Measurements from ENCODE around the gene C1orf35.

Gene C1orf35

DNA sequence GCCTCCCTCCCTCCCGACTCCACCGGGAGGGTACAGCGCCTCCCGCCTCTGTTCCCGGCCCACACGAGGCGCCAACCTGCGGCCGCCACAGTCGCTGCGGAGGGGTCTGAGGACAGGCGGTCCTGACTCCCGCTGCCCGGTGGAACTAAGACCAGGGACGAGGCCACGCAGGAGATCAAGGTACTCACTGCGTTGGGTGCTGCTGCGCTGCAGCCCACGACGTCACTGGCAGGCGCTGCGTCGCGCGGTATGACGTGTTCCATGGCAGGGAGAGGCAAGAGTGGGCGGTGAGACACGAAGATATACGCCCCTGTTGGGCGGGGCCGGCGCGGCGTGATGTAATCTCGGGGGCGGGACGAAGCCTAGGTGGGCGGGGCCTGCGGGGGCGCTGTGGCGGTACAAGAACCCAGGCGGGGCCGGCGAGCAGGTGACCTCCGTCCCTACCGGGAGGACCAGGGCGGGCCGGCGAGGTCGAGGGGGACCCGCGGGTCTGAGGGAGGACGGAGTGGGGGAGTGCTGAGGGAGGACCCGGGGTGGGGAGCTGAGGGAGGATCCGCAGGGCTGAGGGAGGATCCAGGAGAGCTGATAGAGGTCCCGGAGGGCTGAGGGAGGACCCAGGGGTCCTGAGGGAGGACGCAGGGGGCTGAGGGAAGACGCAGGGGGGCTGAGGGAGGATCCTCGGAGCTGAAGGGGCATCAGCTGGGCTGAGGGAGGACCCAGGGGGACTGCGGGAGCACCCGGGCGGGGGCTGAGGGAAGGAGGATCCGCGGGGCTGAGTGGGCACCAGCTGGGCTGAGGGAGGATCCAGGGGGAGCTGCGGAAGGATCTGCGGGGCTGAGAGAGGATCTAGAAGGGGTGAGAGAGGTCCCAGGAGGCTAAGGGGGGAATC is 6.2 kb upstream of the C1orf35 start, which contains the start of gene MRPL55:
Gene MRPL55 (minus strand): TSS at position 227 of the 889 bp plus-strand sequence. CDS start 1,039 bp downstream, outside the sequence.
- DNase-seq (ENCODE audit: low read depth): peak; percentile 99

DNA sequence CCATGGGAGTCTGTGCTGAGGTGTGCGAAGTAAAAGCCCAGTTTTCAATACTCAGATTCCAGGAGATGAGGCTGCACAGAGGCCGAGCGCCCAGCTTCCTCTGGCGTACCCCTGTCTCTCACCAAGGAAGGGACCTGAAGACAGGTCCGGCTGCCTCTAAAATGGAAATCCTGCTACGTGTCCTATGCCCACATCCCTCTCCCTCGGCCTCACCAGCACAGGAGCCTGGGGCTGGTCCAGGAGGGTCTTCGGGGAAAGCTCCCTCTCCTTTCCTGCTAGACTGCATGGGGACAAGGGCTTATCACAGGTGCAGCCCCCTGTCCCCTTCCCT is 5.6 kb upstream of the C1orf35 start:
- no peak for DNase-seq (ENCODE audit: low read depth)

DNA sequence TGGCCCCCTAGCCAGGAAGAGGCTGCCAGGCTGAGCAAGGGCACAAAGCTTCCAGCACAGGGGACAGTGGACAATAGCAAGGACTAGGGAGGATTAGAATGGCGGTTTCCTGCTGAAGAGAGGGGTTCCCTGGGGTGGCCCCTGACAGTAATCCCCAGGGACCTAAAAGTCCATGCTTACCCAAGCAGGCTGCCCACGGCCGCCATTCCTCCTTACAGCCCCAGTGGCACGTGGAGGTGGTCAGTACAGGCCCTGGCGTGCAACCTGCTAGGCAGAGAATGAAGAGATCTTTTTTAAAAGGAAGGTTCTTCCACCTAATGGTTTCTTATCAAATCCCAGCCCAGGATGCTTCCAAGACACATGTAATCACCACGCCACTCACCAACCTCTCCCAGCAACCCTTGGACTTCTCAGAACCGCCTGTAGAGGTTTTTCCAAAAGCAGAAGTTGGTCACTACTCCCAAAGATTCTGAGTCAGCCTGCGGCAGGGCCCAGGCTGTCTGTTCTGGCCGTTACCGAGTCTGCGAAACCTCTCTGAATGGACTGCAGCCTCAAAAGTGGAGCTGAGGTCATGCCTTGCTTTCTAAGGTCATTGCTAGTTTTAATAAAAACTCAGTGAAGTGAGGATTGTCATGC is 5.0 kb upstream of the C1orf35 start:
- no peak for DNase-seq (ENCODE audit: low read depth)

DNA sequence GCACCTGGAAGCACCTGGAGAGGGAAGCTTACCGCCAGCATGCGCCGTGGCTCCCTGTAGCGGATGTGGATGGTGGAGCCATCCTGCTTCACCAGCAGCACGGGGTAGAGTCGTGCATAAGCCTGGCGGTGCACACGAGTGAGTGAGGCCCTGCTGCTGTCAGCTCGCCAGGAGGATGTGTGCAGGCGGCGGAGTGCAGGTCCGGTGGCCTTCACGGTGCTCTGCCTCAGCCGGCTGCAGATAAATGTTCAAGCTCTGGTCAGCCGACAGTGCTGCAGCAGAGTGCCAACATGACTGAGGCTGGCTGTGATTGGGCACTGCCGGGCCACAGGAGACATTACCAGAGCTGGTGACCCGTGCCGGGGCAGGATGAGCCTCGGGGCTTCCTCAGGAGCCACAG is 4.5 kb upstream of the C1orf35 start:
- no peak for DNase-seq (ENCODE audit: low read depth)

DNA sequence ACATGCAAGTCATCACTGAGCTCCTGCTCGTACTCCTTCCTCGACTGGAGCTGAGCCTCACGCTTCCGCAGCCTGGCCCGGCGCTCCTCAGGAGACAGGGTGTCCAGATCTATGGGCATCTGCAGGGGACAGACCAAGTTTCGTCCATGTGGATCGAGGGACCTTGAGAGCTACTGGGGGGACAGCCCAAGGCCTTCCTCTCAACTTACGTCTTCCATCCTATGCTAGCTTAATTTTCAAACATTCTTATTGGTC is 3.6 kb upstream of the C1orf35 start:
- no peak for DNase-seq (ENCODE audit: low read depth)

DNA sequence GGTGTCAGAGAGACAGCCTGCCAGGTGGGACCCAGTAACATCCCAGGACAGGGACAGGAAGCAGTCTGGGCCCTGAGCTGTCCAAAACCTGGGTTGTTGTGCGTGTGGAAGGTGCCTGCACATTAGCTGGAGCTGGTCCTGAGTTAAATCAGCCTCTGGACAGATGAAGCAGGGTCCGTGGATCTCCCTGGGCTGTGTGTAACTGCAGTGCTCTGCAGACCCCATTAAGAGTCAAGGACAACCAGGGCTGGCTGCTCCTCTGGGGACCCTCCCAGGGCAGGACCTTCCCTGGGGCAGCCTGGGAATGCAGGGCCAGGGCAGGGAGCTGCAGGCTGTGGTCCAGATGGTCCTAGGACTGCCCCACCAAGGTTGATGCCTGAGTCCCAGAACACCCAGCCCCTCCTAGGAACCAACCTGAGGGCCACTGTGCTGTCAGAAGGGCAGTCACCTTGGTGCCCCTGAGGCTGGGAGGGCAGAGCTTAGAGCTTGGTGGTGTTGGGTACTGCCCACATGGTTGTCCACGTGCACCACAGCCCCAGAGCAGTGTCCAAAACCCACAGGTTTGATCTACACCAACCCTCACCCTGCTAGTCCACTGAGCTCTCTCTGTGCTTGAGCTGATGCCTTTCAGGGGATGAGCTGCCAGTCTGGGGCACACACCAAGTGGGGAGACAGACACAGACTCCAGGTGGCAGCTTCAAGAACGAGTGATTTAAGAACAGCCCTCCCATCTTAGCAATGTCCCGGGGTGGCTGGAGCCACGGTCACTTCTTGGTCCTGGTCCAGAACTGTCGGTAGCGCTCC is 3.1 kb upstream of the C1orf35 start:
- DNase-seq (ENCODE audit: low read depth): no peak

DNA sequence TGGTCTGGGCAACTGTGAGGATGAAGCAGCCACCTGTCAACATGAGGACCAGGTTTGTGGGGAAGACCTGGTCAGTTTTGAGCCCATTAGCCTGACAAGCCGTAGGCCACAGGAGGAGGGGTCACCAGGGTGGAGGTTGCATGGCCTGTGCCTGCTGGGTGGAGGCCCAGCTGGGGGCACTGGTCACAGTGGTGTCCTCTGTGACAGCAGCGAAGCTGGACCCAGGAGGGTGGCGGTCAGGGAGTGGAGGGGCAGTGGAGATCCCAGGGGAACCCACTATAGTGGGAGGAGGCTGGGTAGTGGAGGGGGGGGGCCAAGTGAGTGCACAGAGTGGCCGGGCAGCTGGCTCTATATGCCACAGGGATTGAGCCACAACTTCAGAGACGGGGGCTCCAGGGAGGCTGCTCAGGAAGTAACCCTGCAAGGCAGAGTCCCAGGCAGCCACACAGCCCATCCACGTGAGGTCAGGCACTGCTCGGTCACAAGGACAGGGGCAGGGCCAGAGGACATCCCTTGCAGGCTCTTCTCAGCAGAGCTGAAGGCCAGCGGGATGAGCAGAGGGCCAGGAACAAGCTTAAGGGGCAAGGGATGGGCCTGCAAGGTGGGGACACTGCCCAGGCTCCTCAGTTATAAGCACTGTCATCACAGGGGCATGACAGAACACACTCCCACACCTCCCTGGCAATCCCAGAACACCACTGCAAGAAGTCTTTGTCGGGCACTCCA is 2.3 kb upstream of the C1orf35 start:
- no peak for DNase-seq (ENCODE audit: low read depth)

DNA sequence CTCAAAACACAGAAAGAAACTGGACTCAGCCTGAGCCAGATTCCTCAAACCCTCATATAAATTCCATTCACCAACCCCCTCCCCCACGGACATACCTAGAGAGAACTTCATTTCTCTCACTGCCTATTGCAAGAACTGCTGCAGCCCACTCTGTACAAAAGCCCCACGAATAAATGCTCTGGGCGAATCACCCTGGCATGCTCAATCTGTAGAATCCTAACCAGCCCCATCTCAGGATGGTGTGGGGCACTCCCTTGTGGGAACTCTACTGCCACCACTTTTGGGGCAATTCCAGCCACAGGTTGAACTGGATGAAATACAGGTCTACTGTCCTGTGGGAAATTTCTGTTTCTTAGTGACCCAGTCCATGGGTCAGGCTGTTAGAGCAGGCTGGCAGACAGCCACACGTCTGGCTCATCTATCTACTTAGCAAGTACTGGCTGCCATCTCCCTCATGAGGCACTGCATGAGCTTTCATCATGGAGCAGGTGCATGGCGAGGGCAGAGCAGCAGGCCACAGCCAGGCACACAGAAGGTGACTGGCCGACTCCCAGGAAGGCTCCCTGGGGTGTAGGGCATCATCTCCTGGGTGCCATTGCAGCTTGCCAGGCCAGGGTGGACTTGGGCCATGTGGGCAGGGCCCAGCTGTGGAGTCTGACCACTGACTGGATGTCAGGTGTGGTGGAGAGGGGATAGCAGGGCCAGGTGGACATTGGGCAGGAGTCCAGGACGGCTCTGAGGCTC is 1.6 kb upstream of the C1orf35 start:
- DNase-seq (ENCODE audit: low read depth): no peak

DNA sequence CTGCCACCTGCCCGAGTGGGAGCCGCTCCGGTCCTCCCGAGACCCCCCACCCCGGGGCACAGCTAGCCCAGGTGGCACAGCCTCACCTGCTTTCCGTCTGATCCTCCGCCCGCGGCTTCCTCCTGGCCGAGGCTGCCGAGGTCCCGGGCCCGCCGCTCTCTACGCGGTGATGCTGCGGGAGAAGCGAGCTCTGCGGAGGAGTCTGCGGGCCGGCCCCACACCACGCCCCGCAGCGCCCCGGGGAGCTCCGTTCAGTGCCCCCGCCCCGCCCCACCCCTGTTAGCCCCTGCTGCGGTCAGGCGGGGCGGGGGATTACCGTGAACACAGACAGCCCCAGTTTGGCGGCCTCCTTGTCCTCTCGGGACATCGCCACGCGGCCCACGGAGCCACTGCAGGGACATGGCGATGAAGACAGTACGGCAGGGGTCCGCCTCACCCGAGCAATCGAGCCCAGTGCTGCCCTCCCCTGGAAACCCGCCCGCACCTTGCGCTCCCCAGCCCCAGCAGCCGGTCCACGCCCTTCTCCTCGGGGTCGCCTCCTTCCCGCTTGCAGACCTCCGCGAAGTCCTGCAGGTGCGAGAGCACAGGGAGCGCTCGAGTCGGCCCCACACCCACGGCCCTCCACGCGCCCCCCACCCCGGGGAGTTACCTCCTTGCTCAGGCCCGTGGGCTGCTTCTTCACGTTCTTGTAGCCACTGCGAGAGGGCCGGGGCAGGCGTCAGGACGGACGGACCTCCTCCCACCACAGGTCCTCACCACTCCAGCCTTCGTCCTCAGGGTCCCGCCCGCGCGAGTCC is 933 bp downstream of the C1orf35 start:
- DNase-seq (ENCODE audit: low read depth): no peak

DNA sequence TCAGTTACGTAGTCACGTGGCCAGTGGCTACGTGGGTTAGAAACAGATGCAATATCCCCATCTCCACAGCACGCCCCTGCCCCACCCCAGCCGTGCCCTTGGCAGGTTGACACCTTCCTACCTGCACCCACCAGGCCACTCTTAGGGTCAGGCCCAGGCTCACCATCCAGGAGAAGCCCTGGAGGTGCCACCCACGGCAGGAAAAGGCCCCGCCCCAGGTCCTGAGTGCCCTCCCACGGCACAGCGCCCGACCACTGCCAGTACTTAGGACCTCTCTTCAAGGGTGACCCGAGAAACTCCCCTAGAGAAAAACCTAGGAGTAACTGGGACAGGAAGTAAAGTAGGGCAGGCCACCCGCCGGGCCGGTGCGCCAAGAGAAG is 1.5 kb downstream of the C1orf35 start:
- no peak for DNase-seq (ENCODE audit: low read depth)

DNA sequence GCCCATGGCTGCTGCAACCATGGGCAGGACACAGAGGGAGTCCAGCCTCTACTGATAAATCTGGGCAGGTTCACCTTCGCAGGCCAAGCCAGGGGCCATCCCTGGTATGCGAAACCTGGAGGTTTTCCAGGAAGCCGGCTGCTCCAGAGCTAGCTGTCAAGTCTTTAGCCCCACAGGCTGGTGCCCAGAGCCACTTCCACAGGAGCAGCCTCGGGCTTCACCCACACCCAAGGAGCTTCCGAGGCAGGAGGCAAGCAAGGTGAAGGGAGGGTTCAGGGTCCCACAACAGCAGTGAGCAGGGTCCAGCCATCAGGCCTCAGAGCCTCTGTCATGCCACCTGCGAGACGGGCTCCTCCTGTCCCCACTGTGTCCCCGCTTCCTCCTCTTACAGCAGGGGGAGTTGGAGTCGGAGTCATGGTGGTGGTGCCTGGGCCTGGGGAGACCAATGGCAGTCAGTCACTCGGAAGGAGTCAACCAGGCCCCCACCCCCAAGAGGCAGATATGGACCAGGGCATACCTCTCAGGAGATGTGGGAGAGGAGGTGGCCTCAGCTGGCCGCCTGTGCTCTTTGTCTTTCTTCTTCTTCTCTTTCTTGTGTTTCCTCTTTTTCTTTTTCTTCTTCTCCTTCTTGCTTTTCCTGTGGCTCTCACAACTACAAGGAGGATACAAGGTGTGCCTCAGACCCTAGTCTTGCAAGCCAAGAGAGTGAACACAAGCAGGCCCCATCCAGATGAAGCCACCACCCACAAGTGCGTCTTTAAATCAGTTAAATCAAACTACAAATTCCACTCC is 2.1 kb downstream of the C1orf35 start:
- DNase-seq (ENCODE audit: low read depth): no peak

DNA sequence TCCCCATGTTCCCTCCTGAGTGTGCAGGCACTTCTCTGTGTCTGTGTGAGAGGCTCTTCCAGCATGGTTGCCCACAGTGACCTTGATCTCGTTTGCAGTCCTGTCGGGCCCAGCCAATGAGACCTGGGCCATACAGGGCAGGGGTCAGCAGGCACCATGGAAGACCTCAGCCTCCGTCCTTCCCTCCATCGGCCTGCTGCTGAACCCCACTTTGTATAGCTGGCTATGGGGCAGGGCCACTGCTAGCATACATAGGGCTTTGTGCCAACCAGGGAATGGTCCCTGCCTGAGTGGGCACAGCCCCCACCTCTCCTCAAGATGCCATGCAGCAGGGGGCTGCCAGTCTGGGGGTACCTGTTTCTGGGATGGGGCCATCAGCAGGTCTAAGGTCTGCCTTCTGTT is 3.8 kb downstream of the C1orf35 start:
- no peak for DNase-seq (ENCODE audit: low read depth)

DNA sequence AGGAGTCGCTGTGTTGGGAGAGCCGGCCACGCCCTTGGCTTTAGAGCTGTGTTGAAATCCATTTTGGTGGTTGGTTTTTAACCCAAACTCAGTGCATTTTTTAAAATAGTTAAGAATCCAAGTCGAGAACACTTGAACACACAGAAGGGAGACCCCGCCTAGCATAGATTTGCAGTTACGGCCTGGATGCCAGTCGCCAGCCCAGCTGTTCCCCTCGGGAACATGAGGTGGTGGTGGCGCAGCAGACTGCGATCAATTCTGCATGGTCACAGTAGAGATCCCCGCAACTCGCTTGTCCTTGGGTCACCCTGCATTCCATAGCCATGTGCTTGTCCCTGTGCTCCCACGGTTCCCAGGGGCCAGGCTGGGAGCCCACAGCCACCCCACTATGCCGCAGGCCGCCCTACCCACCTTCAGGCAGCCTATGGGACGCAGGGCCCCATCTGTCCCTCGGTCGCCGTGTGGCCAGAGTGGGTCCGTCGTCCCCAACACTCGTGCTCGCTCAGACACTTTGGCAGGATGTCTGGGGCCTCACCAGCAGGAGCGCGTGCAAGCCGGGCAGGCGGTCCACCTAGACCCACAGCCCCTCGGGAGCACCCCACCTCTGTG is 4.7 kb downstream of the C1orf35 start:
- DNase-seq (ENCODE audit: low read depth): no peak

DNA sequence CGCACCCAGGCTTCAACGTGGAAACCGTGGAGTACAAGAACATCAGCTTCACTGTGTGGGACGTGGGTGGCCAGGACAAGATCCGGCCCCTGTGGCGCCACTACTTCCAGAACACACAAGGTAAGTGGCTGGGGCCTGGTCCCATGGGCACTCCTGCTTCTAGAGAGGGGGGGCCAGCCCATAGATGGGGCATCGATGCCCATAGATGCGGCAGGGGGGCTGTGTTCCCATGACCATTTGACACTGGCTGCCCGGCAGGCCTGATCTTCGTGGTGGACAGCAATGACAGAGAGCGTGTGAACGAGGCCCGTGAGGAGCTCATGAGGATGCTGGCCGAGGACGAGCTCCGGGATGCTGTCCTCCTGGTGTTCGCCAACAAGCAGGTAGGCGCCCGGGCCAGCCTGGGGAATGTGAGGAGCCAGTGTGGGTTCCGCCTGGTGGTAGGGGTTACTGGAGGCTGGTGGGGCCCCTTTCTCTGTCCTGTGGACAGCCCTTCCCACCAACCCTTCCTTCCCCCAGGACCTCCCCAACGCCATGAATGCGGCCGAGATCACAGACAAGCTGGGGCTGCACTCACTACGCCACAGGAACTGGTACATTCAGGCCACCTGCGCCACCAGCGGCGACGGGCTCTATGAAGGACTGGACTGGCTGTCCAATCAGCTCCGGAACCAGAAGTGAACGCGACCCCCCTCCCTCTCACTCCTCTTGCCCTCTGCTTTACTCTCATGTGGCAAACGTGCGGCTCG is 5.6 kb downstream of the C1orf35 start:
- DNase-seq (ENCODE audit: low read depth): no peak

DNA sequence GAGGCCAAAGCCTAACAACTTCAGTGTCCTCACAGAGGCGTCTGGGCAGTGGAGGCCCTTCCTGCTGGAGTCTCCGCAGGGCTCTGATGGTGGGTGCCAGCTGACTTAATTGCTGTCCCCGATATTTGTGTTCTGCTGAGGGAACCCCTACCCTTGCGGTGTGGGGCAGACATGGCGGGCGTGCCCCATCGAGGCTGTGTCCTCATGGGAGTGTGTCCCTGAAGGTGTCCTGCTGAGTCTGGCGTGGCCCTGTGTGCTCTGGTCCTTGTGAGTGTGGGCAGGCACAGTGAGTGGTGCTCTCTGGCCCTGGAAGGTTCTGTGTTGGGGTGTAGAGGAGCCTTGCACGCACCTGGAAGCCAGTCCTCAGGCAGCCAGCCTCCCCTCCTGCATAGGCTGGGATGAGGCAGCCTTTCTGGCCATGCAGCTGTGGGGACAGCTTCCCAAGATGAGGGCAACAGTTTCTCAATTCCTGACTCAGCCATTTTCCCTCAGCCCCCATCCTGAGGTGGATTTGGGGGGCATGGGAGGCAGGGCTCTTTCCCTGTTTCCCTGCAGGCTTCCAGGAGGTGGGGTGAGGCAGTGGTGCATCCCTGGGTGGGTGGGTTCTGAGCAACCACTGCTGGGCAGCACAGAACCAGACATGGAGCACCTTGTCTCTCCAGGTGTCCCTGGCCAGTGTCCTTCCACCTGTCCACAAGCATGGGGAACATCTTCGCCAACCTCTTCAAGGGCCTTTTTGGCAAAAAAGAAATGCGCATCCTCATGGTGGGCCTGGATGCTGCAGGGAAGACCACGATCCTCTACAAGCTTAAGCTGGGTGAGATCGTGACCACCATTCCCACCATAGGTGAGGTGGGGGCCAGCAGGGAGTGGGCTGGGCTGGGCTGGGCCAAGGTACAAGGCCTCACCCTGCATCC is 6.5 kb downstream of the C1orf35 start:
- DNase-seq (ENCODE audit: low read depth): no peak

DNA sequence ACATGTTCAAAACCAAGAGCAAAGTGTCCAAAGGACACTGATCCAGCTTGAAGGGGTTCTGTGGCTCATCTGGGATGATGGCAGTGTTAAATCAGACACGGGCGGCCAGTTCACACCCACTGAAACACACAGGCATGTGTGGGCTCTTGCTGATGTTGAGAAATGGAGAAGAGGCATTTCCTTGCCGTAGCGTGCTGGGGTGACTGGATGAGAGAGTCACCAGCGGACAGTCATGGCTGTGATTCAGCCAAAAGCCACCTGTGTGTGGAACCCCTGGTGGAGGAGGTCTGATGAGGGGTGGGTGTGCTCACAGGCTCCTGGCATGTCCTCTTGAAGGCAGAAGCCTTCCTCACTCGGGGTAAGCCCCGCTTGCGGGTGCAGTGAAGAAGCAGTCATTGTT is 7.2 kb downstream of the C1orf35 start:
- no peak for DNase-seq (ENCODE audit: low read depth)

DNA sequence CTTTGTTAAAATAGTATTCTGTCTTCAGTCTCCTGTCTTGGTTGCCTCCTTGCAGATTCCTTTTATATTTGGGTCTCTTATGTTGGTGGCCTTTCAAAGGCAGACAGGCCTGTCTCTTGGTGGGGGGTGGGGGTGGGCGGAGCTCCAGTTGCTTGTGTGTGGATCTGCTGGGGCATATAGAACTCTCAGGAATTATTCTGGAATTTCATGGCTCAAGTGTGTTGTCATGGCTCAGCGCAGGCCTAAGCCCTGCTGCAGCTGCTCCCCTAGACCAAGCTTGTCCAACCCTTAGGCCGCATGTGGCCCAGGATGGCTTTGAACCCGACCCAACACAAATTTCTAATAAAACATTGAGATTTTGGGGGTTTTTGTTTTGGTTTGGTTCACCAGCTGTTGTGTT is 8.0 kb downstream of the C1orf35 start:
- DNase-seq (ENCODE audit: low read depth): no peak
